IMR-90 (cell line): ENCODE results near the gene KDM3B.

ENCODE experiments used
- NFE2L2 ChIP-seq: fragments of 150-350 bp; IDR thresholded peaks from 2 replicates; pipeline ENCODE4 v1.6.1; 2016; ENCODE audit warnings: low read depth, mild to moderate bottlenecking, low read length
- POLR2A ChIP-seq: IDR thresholded peaks from 2 replicates; pipeline ENCODE4 v1.6.1; 2012; ENCODE audit warnings: mild to moderate bottlenecking, low read depth, low read length
- TF ChIP-seq, protein P1 (sequence below): conservative IDR thresholded peaks from 2 replicates; pipeline ENCODE4 v1.5.1; 2012; ENCODE audit warnings: mild to moderate bottlenecking, low read depth, low read length, improper control_type of control experiment

DNA sequence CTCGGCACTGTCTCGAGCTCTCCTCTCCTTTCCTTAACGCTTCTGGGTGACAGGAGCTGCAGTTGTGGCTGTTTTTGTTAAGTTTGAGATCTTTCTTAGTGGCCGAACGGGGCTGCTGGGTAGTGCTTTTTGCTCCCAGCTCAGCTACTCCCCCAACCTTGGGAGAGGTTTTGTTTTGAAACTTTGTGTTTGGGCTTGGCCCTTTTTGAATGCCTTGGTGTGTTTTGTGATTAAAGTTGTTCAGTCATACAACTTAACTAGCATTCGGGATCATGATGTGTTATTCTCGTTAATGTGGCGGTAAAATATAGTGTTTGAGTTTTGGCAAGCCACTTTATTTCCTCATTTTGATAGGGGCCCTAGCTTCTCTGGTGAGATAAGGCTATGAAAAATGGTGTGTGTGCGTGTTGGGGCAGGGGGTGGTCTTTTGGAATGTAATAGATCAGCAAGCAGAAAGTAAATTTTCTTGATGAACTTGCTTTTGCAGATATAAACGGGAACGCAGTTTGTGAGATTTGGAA lies 1.1 kb downstream of the KDM3B start:
- TF ChIP-seq, protein P1, sequence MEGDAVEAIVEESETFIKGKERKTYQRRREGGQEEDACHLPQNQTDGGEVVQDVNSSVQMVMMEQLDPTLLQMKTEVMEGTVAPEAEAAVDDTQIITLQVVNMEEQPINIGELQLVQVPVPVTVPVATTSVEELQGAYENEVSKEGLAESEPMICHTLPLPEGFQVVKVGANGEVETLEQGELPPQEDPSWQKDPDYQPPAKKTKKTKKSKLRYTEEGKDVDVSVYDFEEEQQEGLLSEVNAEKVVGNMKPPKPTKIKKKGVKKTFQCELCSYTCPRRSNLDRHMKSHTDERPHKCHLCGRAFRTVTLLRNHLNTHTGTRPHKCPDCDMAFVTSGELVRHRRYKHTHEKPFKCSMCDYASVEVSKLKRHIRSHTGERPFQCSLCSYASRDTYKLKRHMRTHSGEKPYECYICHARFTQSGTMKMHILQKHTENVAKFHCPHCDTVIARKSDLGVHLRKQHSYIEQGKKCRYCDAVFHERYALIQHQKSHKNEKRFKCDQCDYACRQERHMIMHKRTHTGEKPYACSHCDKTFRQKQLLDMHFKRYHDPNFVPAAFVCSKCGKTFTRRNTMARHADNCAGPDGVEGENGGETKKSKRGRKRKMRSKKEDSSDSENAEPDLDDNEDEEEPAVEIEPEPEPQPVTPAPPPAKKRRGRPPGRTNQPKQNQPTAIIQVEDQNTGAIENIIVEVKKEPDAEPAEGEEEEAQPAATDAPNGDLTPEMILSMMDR, result no peak
- TF ChIP-seq POLR2A (no peak; the same call in 1 of the 2 replicates), NFE2L2 (no peak)
